Liver (tissue), 2 donors: Measurements from ENCODE around the gene MCF2L.

ENCODE experiments used
- CTCF ChIP-seq: fragments of 150-350 bp; IDR thresholded peaks from 2 replicates; pipeline ENCODE4 v1.5.1; 2017; ENCODE audit warnings: improper control_type of control experiment, low read depth, low read length; ENCODE audit not compliant: missing input control
- FOXA2 ChIP-seq: IDR thresholded peaks from 2 replicates; pipeline ENCODE4 v1.6.1; 2016; ENCODE audit warnings: antibody characterized with exemption
- donor health status: healthy.

GRCh38 chr13:113046883-113047244, 77.8 kb downstream of the MCF2L start:
- TF ChIP-seq FOXA2: no peak
- no peak for TF ChIP-seq CTCF
